ENCODE measurements around the gene ARHGAP22.

GRCh38 chr10:48482207-48482606 lies 122.7 kb downstream of the ARHGAP22 start:
- TF ChIP-seq TAF1 (IDR thresholded peaks at IDR 0.05; ENCODE audit: low read depth, low read length): no peak
- no peak for TF ChIP-seq POLR2A (IDR thresholded peaks at IDR 0.05; ENCODE audit: low read depth, low read length)
- TF ChIP-seq POLR2AphosphoS5 (IDR thresholded peaks at IDR 0.05; ENCODE audit: low read depth, low read length): no peak
